ENCODE measurements around the gene SLC24A4. TPM values are rescaled to one million over a fixed set of nuclear protein-coding genes. Genes with fewer than 3 reads are reported as not detected.

The SLC24A4 gene
- total RNA-seq, 1 experiment from 2014 or later = not detected

- no peak for DNase-seq (ENCODE audit: unreplicated experiment)
- POLR2A ChIA-PET = interaction anchor here (1.5 kb wide), 1 partner anchor 9 kb away, joined by 5 read pairs; no protein-coding TSS in a partner anchor
- H3K4me1 Mint-ChIP-seq (ENCODE audit: insufficient read depth, unreplicated experiment) = no peaks in the 10 kb centered on the region
- H3K4me3 Mint-ChIP-seq (ENCODE audit: unreplicated experiment) = no peak overlapping the region
- TF ChIP-seq, protein P1, sequence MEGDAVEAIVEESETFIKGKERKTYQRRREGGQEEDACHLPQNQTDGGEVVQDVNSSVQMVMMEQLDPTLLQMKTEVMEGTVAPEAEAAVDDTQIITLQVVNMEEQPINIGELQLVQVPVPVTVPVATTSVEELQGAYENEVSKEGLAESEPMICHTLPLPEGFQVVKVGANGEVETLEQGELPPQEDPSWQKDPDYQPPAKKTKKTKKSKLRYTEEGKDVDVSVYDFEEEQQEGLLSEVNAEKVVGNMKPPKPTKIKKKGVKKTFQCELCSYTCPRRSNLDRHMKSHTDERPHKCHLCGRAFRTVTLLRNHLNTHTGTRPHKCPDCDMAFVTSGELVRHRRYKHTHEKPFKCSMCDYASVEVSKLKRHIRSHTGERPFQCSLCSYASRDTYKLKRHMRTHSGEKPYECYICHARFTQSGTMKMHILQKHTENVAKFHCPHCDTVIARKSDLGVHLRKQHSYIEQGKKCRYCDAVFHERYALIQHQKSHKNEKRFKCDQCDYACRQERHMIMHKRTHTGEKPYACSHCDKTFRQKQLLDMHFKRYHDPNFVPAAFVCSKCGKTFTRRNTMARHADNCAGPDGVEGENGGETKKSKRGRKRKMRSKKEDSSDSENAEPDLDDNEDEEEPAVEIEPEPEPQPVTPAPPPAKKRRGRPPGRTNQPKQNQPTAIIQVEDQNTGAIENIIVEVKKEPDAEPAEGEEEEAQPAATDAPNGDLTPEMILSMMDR (IDR thresholded peaks at IDR 0.05; ENCODE audit: unreplicated experiment) = no peak
- H3K36me3 Mint-ChIP-seq (ENCODE audit: insufficient read depth, unreplicated experiment) = peaks cover 10% of the 10 kb centered on the region
- CTCF ChIA-PET = interaction anchor here (1.6 kb wide), 1 partner anchor 16 kb away, joined by 3 read pairs; no protein-coding TSS in a partner anchor
- no peak overlapping the region for H3K27ac Mint-ChIP-seq (ENCODE audit: low read depth, unreplicated experiment)
- intact Hi-C loops (cut with micrococcal nuclease) = no loop called here
- H3K9me3 Mint-ChIP-seq (ENCODE audit: unreplicated experiment) = no peaks in the 10 kb centered on the region
- H3K27me3 Mint-ChIP-seq (ENCODE audit: insufficient read depth, unreplicated experiment) = no peaks in the 10 kb centered on the region
- BruUV-seq (replicated peaks) = no TSS peak
Observed at GRCh38 chr14:92549105-92549858, 226.3 kb downstream of the SLC24A4 start.

DNA sequence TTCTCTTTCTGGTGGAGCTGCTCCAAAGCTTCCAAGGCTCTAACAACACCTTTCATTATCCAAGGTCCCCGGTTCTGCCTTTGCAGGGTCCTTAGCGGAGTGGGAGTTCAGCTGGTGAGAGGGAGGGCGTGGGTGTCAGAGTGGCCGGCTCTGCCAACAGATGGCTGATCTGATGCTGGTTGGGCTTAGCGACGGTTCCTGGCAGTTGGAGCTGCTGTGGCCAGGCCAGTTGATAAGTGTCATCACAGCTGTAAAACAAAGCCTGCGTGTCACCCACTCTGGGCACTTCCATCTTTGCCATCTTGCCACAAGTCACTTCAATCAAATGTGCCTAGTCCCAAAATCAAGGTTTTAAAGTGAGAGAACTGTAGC lies 226.9 kb downstream of the SLC24A4 start:
- no peak overlapping the region for H3K27ac Mint-ChIP-seq (ENCODE audit: low read depth, unreplicated experiment)

More for the DNA sequence above, 226.9 kb downstream of the SLC24A4 start:
- no TSS peak for BruUV-seq (replicated peaks)
- ChIA-PET CTCF (interaction anchor here (0.5 to 1.6 kb wide), 2 partner anchors 15 to 364 kb away, joined by 3 read pairs; no protein-coding TSS in a partner anchor), POLR2A (interaction anchor here (1.5 kb wide), 1 partner anchor 9 kb away, joined by 5 read pairs; no protein-coding TSS in a partner anchor)
- peaks cover 10% of the 10 kb centered on the region for H3K36me3 Mint-ChIP-seq (ENCODE audit: insufficient read depth, unreplicated experiment)
- intact Hi-C loops (cut with micrococcal nuclease) = no loop called here
- DNase-seq (ENCODE audit: unreplicated experiment) = no peak
- H3K27me3 Mint-ChIP-seq (ENCODE audit: insufficient read depth, unreplicated experiment) = no peaks in the 10 kb centered on the region
- TF ChIP-seq, protein P1 (IDR thresholded peaks at IDR 0.05; ENCODE audit: unreplicated experiment) = no peak
- no peaks in the 10 kb centered on the region for H3K4me1 Mint-ChIP-seq (ENCODE audit: insufficient read depth, unreplicated experiment)
- H3K9me3 Mint-ChIP-seq (ENCODE audit: unreplicated experiment) = no peaks in the 10 kb centered on the region
- no peak overlapping the region for H3K4me3 Mint-ChIP-seq (ENCODE audit: unreplicated experiment)

Other genes with a start within 250 kb of the SLC24A4 start
- gene ATXN3, start 216.6 kb upstream of the SLC24A4 start, total RNA-seq (2022) = 24.9 and 31.6 TPM in 2 replicates
- gene NDUFB1, start 201.5 kb upstream of the SLC24A4 start, total RNA-seq (2022) = 130 and 134 TPM in 2 replicates
- gene CPSF2, start 201.2 kb upstream of the SLC24A4 start, total RNA-seq (2022) = 116 and 121 TPM in 2 replicates
- 14.2 and 19.3 TPM in 2 replicates for gene RIN3, start 190.6 kb downstream of the SLC24A4 start, total RNA-seq (2022)

Data from MCF 10A (cell line).